Transverse colon (tissue), 4 donors: Measurements from ENCODE around the gene BPTF.

Experiments
- CTCF ChIP-seq, 5 experiments: fragments of 200-600 bp in 3 of 5; fragments of 450-650 bp in 2 of 5; sonication (generic) in 3 of 5; IDR thresholded peaks; 1 replicate in 2 of 5; 2 replicates in 3 of 5; pipeline ENCODE4 v1.5.1; 2016 to 2017; ENCODE audit warnings: antibody characterized with exemption in 5 of 5, inconsistent platforms in 3 of 5, mild to moderate bottlenecking in 2 of 5, moderate library complexity in 1 of 5
- POLR2AphosphoS5 ChIP-seq, 3 donors: sonication (generic); formaldehyde crosslinking; IDR thresholded peaks; one replicate each; pipeline ENCODE4 v1.6.1; 2016; ENCODE audit warnings: antibody characterized with exemption in 3 of 3

DNA sequence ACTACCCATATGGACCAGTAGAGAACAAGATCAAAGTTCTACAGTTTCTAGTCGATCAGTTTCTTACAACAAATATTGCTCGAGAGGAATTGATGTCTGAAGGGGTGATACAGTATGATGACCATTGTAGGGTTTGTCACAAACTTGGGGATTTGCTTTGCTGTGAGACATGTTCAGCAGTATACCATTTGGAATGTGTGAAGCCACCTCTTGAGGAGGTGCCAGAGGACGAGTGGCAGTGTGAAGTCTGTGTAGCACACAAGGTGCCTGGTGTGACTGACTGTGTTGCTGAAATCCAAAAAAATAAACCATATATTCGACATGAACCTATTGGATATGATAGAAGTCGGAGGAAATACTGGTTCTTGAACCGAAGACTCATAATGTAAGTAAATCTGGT is 29.1 kb downstream of the BPTF start:
- TF ChIP-seq CTCF (IDR thresholded peaks at IDR 0.05) (no peak), POLR2AphosphoS5 (IDR thresholded peaks at IDR 0.05) (no peak)
